Measurements from ENCODE around the gene AS3MT.
"Not testable (repeated sequence)": the region's sequence is repeated elsewhere in the genome, so short reads cannot be mapped to it uniquely, and the experiment has no call there.

GRCh38 chr10:102820008-102820407 lies 49.3 kb upstream of the AS3MT start:
- TF ChIP-seq CTCF (IDR thresholded peaks at IDR 0.05; ENCODE audit: insufficient read depth, low read length, poor library complexity, severe bottlenecking); EZH2phosphoT487 (conservative IDR thresholded peaks at IDR 0.05; ENCODE audit: low read length): not testable (repeated sequence)

Measured in SU-DHL-6 (cell line).